Caco-2 (cell line): ENCODE data around the gene PKHD1. TPM values are rescaled to one million over a fixed set of nuclear protein-coding genes. Genes with fewer than 3 reads are reported as not detected.

Source experiments
- BruUV-seq: library from RNA; stranded (reverse); fragments of 400-500 nt; replicated peaks from 2 replicates; lab custom pipeline; 2021; lab: Mats Ljungman, UMichigan
- CTCF ChIA-PET: fragments of 300-600 bp; sonication (Branson Sonifier 250); formaldehyde crosslinking; loops from one replicate; lab custom pipeline; 2022; ENCODE audit warnings: antibody characterized with exemption; lab: Charles Lee
- POLR2A ChIA-PET: fragments of 300-600 bp; sonication (Branson Sonifier 250); formaldehyde crosslinking; loops from one replicate; lab custom pipeline; 2022; ENCODE audit warnings: antibody characterized with exemption; lab: Charles Lee
- DNase-seq, 2 experiments: peaks; one replicate each; pipeline versions ENCODE4 v3.0.0 to v3.0.0-alpha.2; 2020 to 2022
- H3K27me3 ChIP-seq: replicated peaks from 2 replicates; pipeline ENCODE4 v1.6.0; 2011; ENCODE audit warnings: low read length; ENCODE audit not compliant: control insufficient read depth, insufficient read depth
- H3K36me3 ChIP-seq: 2 replicates; pipeline ENCODE4 v1.5.1; 2011; ENCODE audit warnings: low read length; ENCODE audit not compliant: control insufficient read depth, insufficient read depth
- H3K4me1 ChIP-seq: fragments of 250-450 bp; sonication (Bioruptor Pico); 2 replicates; pipeline ENCODE4 v1.5.1; 2020; ENCODE audit warnings: mild to moderate bottlenecking
- H3K4me3 ChIP-seq: 2 replicates; pipeline ENCODE4 v1.5.1; 2011; ENCODE audit warnings: low read depth, mild to moderate bottlenecking, control low read depth, low read length
- H3K9me3 ChIP-seq: fragments of 250-450 bp; sonication (Bioruptor Pico); 2 replicates; pipeline ENCODE4 v1.5.1; 2020; ENCODE audit warnings: mild to moderate bottlenecking, moderate library complexity
- H3K27ac Mint-ChIP-seq: one replicate; pipeline ENCODE4 v1.8.0; 2022; ENCODE audit warnings: mixed read lengths; ENCODE audit not compliant: unreplicated experiment
- H3K27me3 Mint-ChIP-seq: one replicate; pipeline ENCODE4 v1.8.0; 2022; ENCODE audit warnings: mixed read lengths; ENCODE audit not compliant: insufficient read depth, unreplicated experiment
- H3K36me3 Mint-ChIP-seq: one replicate; pipeline ENCODE4 v1.8.0; 2022; ENCODE audit warnings: mild to moderate bottlenecking, mixed read lengths; ENCODE audit not compliant: insufficient read depth, unreplicated experiment
- H3K4me1 Mint-ChIP-seq: one replicate; pipeline ENCODE4 v1.8.0; 2022; ENCODE audit warnings: low read depth, mixed read lengths; ENCODE audit not compliant: unreplicated experiment
- H3K4me3 Mint-ChIP-seq: one replicate; pipeline ENCODE4 v1.8.0; 2022; ENCODE audit warnings: mild to moderate bottlenecking, moderate library complexity, mixed read lengths; ENCODE audit not compliant: unreplicated experiment
- H3K9me3 Mint-ChIP-seq: one replicate; pipeline ENCODE4 v1.8.0; 2022; ENCODE audit warnings: mixed read lengths; ENCODE audit not compliant: unreplicated experiment
- intact Hi-C: fragments of 100-400 bp; cut with micrococcal nuclease; formaldehyde crosslinking; loops from one replicate; pipeline ENCODE4 v1.10.0; 2022; ENCODE audit not compliant: unreplicated experiment
- total RNA-seq: library from RNA; stranded (reverse); gene quantifications from 2 replicates; pipeline ENCODE4 v1.2.3, GENCODE V29; 2022
- TF ChIP-seq, protein P1 (sequence below), 2 experiments: fragments of 200-600 bp in 1 of 2; IDR thresholded peaks; 1 replicate in 1 of 2; 2 replicates in 1 of 2; pipeline versions ENCODE4 v1.5.1 to v1.8.0; 2011 to 2022; ENCODE audit warnings: antibody characterized with exemption in 1 of 2, control low read depth in 1 of 2, inconsistent platforms in 1 of 2, low read depth in 1 of 2, low read length in 1 of 2, mild to moderate bottlenecking in 1 of 2, moderate library complexity in 1 of 2; ENCODE audit not compliant: insufficient read depth in 1 of 2, severe bottlenecking in 1 of 2, unreplicated experiment in 1 of 2

The PKHD1 gene
- total RNA-seq, 1 experiment from 2014 or later: 3.3 TPM

DNA sequence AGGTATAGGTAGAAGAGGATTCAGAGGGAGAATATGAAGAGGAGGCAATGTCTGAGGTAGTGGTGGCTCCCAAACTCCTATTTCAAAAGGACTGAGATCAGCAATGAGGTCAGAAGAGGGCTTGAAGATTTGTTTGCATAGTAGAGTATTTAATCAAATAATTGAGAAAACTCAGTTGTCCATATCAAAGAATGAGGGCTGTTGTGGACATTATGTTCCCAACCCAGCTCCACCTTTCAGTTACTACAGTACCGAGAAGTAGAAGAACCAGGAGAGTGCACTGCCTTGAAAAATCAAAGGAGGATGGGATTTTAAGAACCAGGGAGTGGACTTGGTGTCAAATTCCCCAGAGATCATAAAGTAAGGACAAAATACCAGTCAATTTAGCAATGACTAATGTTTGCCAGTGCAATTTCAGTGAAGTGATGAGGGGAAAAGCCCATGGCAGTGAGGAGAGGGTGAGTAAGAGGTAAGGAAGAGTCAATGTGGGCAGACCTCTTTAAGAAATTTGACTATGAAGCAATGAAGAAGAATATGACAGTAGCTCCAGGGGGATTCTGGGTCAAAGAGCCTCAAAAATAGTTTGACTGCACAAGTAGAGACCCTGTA lies 382.4 kb downstream of the PKHD1 start:
- Mint-ChIP-seq H3K27me3 (peaks cover 7% of the 10 kb centered on the region), H3K27ac (no peak overlapping the region), H3K9me3 (no peaks in the 10 kb centered on the region), H3K4me1 (no peaks in the 10 kb centered on the region), H3K4me3 (no peak overlapping the region), H3K36me3 (no peaks in the 10 kb centered on the region)
- Histone ChIP-seq H3K36me3 (no peaks in the 10 kb centered on the region), H3K27me3 (no peaks in the 10 kb centered on the region), H3K4me3 (no peak overlapping the region), H3K4me1 (no peaks in the 10 kb centered on the region), H3K9me3 (no peaks in the 10 kb centered on the region)
- TF ChIP-seq, protein P1, sequence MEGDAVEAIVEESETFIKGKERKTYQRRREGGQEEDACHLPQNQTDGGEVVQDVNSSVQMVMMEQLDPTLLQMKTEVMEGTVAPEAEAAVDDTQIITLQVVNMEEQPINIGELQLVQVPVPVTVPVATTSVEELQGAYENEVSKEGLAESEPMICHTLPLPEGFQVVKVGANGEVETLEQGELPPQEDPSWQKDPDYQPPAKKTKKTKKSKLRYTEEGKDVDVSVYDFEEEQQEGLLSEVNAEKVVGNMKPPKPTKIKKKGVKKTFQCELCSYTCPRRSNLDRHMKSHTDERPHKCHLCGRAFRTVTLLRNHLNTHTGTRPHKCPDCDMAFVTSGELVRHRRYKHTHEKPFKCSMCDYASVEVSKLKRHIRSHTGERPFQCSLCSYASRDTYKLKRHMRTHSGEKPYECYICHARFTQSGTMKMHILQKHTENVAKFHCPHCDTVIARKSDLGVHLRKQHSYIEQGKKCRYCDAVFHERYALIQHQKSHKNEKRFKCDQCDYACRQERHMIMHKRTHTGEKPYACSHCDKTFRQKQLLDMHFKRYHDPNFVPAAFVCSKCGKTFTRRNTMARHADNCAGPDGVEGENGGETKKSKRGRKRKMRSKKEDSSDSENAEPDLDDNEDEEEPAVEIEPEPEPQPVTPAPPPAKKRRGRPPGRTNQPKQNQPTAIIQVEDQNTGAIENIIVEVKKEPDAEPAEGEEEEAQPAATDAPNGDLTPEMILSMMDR (IDR thresholded peaks at IDR 0.05; ENCODE audit: insufficient read depth in 1 of 2, low read depth in 1 of 2, low read length in 1 of 2, severe bottlenecking in 1 of 2, unreplicated experiment in 1 of 2): no peak
- BruUV-seq: no TSS peak
- CTCF ChIA-PET: no interaction called here
- intact Hi-C loops: no loop called here
- POLR2A ChIA-PET: no interaction called here
- DNase-seq: no peak

DNA sequence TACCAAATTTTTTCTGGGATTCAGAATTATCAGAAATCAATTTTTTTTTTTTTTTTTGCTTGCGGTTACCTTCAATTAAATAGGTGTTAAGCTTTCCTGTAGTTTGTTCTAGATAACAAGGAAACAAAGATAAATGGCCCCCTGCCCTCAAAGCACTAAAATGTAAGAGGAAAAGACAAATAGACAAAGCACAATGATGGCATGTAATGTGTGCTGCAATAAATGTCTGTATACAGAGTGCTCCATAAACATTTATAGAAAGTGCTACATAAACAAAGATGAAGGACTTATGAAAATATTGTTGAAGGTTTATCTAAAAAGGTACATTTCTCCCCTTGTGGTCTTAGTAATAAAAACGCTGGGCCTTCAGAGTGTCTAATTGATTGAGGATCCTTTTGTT lies 384.6 kb downstream of the PKHD1 start:
- Mint-ChIP-seq H3K9me3 (no peaks in the 10 kb centered on the region), H3K27ac (no peak overlapping the region), H3K4me1 (no peaks in the 10 kb centered on the region), H3K4me3 (no peak overlapping the region), H3K27me3 (peaks cover 7% of the 10 kb centered on the region), H3K36me3 (no peaks in the 10 kb centered on the region)
- POLR2A ChIA-PET: no interaction called here
- H3K27me3 ChIP-seq: no peaks in the 10 kb centered on the region
- no peak for DNase-seq
- no peaks in the 10 kb centered on the region for H3K9me3 ChIP-seq
- CTCF ChIA-PET: no interaction called here
- intact Hi-C loops: no loop called here
- TF ChIP-seq, protein P1 (IDR thresholded peaks at IDR 0.05; ENCODE audit: insufficient read depth in 1 of 2, low read depth in 1 of 2, low read length in 1 of 2, severe bottlenecking in 1 of 2, unreplicated experiment in 1 of 2): no peak
- no peaks in the 10 kb centered on the region for H3K4me1 ChIP-seq
- H3K4me3 ChIP-seq: no peak overlapping the region
- H3K36me3 ChIP-seq: no peaks in the 10 kb centered on the region
- BruUV-seq: no TSS peak

GRCh38 chr6:51684603-51685002 lies 402.8 kb downstream of the PKHD1 start:
- TF ChIP-seq, protein P1 (IDR thresholded peaks at IDR 0.05; ENCODE audit: insufficient read depth in 1 of 2, low read depth in 1 of 2, low read length in 1 of 2, severe bottlenecking in 1 of 2, unreplicated experiment in 1 of 2): no peak
- no peak for DNase-seq
- ChIA-PET POLR2A (no interaction called here), CTCF (interaction anchor here (1.1 kb wide), 1 partner anchor 129 kb away, joined by 3 read pairs; no protein-coding TSS in a partner anchor)
- Histone ChIP-seq H3K9me3 (no peaks in the 10 kb centered on the region), H3K4me3 (no peak overlapping the region), H3K4me1 (no peaks in the 10 kb centered on the region), H3K36me3 (no peaks in the 10 kb centered on the region), H3K27me3 (no peaks in the 10 kb centered on the region; the same call in 1 of the 2 replicates)
- intact Hi-C loops: no loop called here
- no peak overlapping the region for H3K27ac Mint-ChIP-seq
- H3K9me3 Mint-ChIP-seq: no peaks in the 10 kb centered on the region
- H3K36me3 Mint-ChIP-seq: no peaks in the 10 kb centered on the region
- BruUV-seq: no TSS peak
- peaks cover 5% of the 10 kb centered on the region for H3K27me3 Mint-ChIP-seq
- no peaks in the 10 kb centered on the region for H3K4me1 Mint-ChIP-seq
- H3K4me3 Mint-ChIP-seq: no peak overlapping the region
